Skeletal muscle tissue (tissue), 4 donors: ENCODE results near the gene SCAMP1. TPM values are rescaled to one million over a fixed set of nuclear protein-coding genes. Genes with fewer than 3 reads are reported as not detected.
"Not testable (repeated sequence)": the region's sequence is repeated elsewhere in the genome, so short reads cannot be mapped to it uniquely, and the experiment has no call there.

Experiments used
- H3K27ac ChIP-seq: one replicate; pipeline ENCODE4 v1.7.0; 2013; ENCODE audit warnings: mild to moderate bottlenecking, low read depth, low read length, inconsistent platforms
- H3K27me3 ChIP-seq, 3 donors: one replicate each; pipeline ENCODE4 v1.7.0; 2013; ENCODE audit warnings: low read length in 3 of 3; ENCODE audit not compliant: control insufficient read depth in 3 of 3, insufficient read depth in 3 of 3
- H3K36me3 ChIP-seq, 3 donors: one replicate each; pipeline ENCODE4 v1.7.0; 2013; ENCODE audit warnings: low read length in 3 of 3; ENCODE audit not compliant: control insufficient read depth in 3 of 3, insufficient read depth in 3 of 3
- H3K4me1 ChIP-seq, 3 donors: one replicate each; pipeline ENCODE4 v1.7.0; 2013; ENCODE audit warnings: low read length in 3 of 3, mild to moderate bottlenecking in 3 of 3; ENCODE audit not compliant: control insufficient read depth in 3 of 3, insufficient read depth in 3 of 3
- H3K4me3 ChIP-seq, 3 donors: one replicate each; pipeline ENCODE4 v1.7.0; 2013; ENCODE audit warnings: low read length in 3 of 3
- H3K9ac ChIP-seq, 3 donors: one replicate each; pipeline ENCODE4 v1.7.0; 2013; ENCODE audit warnings: low read length in 3 of 3, mild to moderate bottlenecking in 3 of 3, moderate library complexity in 2 of 3, low read depth in 1 of 3
- H3K9me3 ChIP-seq, 3 donors: one replicate each; pipeline ENCODE4 v1.7.0; 2013; ENCODE audit warnings: low read length in 3 of 3; ENCODE audit not compliant: control insufficient read depth in 3 of 3
- total RNA-seq: library from RNA; depleted of rRNA; stranded (reverse); fragments of >200 nt; gene quantifications from one replicate; pipeline ENCODE4 v1.2.3, GENCODE V29; 2014
- donor health status: Osteomylitis.

SCAMP1 gene
- total RNA-seq, 1 donor from 2014 or later = 45.4 TPM

GRCh38 chr5:78334811-78335210 lies 25.6 kb upstream of the SCAMP1 start:
- no peaks in the 10 kb centered on the region for H3K27me3 ChIP-seq
- no peak overlapping the region for H3K4me3 ChIP-seq
- no peaks in the 10 kb centered on the region for H3K36me3 ChIP-seq
- H3K4me1 ChIP-seq = no peaks in the 10 kb centered on the region
- no peaks in the 10 kb centered on the region for H3K9me3 ChIP-seq
- H3K9ac ChIP-seq = no peak overlapping the region
- H3K27ac ChIP-seq = no peak overlapping the region

GRCh38 chr5:78335976-78336375 lies 24.4 kb upstream of the SCAMP1 start:
- no peak overlapping the region for H3K9ac ChIP-seq
- H3K27me3 ChIP-seq = no peaks in the 10 kb centered on the region
- H3K9me3 ChIP-seq = no peaks in the 10 kb centered on the region
- no peak overlapping the region for H3K27ac ChIP-seq
- no peaks in the 10 kb centered on the region for H3K4me1 ChIP-seq
- H3K4me3 ChIP-seq = no peak overlapping the region
- H3K36me3 ChIP-seq = no peaks in the 10 kb centered on the region

DNA sequence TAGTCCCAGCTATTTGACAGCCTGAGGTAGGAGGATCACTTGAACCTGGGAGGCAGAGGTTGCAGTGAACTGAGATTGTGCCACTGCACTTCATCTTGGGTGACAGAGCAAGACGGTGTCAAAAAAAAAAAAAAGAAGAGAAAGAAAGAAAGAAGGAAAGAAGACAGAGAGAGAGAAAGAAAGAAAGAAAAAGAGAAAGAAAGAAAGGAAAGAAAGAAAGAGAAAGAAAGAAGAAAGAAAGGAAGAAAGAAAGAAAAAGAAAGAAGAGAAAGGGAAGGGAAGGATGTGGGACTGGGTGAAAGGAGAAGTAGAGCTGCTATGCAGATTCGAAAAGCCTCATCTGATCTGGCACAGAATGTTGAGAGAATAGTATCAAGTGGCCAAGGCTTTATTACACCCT lies 23.7 kb upstream of the SCAMP1 start:
- Histone ChIP-seq H3K27ac (no peak overlapping the region), H3K4me1 (no peaks in the 10 kb centered on the region)

GRCh38 chr5:78339617-78340436 lies 20.6 kb upstream of the SCAMP1 start:
- H3K36me3 ChIP-seq = no peaks in the 10 kb centered on the region
- no peak overlapping the region for H3K4me3 ChIP-seq
- no peaks in the 10 kb centered on the region for H3K27me3 ChIP-seq
- no peak overlapping the region for H3K27ac ChIP-seq
- no peaks in the 10 kb centered on the region for H3K9me3 ChIP-seq
- no peak overlapping the region for H3K9ac ChIP-seq
- no peaks in the 10 kb centered on the region for H3K4me1 ChIP-seq

More for the DNA sequence above, 23.7 kb upstream of the SCAMP1 start:
- H3K9ac ChIP-seq = no peak overlapping the region
- no peaks in the 10 kb centered on the region for H3K9me3 ChIP-seq
- H3K36me3 ChIP-seq = no peaks in the 10 kb centered on the region
- H3K27me3 ChIP-seq = no peaks in the 10 kb centered on the region
- H3K4me3 ChIP-seq = no peak overlapping the region

DNA sequence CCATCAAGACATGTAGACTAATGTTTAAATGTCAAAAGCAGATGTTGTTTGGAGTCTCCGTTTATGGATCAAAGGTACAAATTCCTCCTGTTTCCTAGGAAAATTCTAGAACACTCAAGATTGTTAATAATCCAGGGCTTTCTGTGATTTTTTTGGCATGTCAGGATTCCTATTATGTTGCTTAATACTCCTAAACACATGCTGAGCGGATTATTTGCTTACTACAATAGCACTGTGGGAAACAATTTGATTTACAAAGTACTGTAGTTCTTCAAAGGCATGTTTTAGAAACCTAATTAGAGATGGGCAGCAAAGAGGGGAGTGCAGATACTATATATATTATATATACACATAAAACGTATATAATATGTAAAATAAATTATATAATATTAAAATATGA lies 19.0 kb upstream of the SCAMP1 start:
- Histone ChIP-seq H3K36me3 (no peaks in the 10 kb centered on the region), H3K4me1 (no peaks in the 10 kb centered on the region), H3K4me3 (no peak overlapping the region), H3K9me3 (no peaks in the 10 kb centered on the region), H3K27ac (no peak overlapping the region), H3K9ac (no peak overlapping the region), H3K27me3 (no peaks in the 10 kb centered on the region)

GRCh38 chr5:78345485-78345884 lies 14.9 kb upstream of the SCAMP1 start:
- H3K4me1 ChIP-seq = no peaks in the 10 kb centered on the region
- H3K9me3 ChIP-seq = no peaks in the 10 kb centered on the region
- no peaks in the 10 kb centered on the region for H3K36me3 ChIP-seq
- H3K27me3 ChIP-seq = no peaks in the 10 kb centered on the region
- H3K27ac ChIP-seq = no peak overlapping the region
- no peak overlapping the region for H3K9ac ChIP-seq
- H3K4me3 ChIP-seq = no peak overlapping the region

DNA sequence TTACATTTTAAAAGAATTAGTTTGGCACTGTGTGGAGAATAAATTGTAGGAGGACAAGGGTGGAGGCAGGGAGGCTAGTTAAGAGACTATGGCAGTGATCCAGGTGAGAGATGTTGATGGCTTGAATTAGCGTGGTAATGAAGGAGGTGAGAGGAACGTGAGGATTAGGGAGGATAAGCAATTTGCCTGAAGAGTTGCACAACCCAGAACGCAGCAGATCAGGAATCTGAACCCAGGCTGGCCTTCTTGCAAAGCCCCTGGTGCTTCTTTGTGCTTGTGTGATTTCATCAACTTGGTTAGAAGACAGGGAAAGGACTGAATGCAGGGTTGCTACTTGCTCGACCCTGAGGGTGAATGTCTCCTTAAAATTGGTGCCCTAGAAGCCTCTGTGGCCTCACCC lies 6.9 kb upstream of the SCAMP1 start:
- no peak overlapping the region for H3K4me3 ChIP-seq
- no peak overlapping the region for H3K27ac ChIP-seq
- H3K9ac ChIP-seq = no peak overlapping the region
- H3K36me3 ChIP-seq = no peaks in the 10 kb centered on the region
- H3K4me1 ChIP-seq = peaks cover 0 to 1% (median 0%) of the 10 kb centered on the region in 3 donors
- H3K27me3 ChIP-seq = no peaks in the 10 kb centered on the region
- no peaks in the 10 kb centered on the region for H3K9me3 ChIP-seq

DNA sequence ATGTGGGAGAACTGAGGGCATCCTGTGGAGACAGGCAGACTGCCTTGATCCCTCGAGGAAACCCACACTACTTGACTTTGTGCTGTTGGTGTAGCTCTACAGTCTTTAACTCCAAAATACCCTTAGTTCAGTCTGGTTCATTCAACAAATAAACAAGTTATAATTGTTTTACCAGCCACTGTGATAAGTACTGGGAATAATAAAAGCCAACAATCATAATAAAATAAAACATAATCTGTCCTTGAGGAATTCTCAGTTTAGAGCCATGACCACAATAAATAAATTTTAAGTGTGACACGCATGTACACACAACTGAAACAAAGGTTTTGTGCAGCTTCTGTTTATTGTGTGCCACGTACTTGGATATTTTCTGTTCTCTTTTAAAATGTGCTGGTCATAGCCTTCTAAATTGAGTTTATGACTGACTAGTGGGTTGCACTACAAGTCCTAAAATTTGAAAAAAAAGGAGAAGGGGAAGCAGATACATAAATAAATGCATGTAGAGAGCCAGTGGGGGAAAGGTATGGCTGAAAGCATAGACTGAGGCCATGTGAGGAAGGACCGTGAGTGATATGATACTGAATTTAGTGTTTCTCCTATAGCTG lies 6.2 kb upstream of the SCAMP1 start:
- Histone ChIP-seq H3K27ac (no peak overlapping the region), H3K27me3 (no peaks in the 10 kb centered on the region), H3K36me3 (no peaks in the 10 kb centered on the region), H3K4me3 (no peak overlapping the region), H3K9me3 (no peaks in the 10 kb centered on the region), H3K4me1 (peaks cover 2 to 8% (median 5%) of the 10 kb centered on the region in 3 donors), H3K9ac (no peak overlapping the region)

DNA sequence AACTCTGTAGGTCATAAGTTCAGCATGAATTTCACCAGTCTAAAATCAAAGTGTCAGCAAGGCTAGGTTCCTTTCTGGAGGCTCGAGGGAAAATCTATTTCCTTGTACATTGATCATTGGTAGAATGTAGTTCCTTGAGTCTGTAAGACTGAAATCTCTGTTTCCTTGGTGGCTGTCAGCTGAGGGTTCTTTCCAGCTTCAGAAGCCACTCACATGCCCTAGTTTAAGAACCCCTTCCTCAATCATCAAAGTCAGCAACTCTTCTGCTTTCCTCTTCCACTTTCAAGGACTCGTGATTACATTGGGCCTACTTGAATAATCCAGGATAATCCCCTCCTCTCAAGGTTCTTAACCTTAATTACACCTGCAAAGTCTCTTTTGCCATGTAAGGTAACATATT lies 4.9 kb upstream of the SCAMP1 start:
- Histone ChIP-seq H3K9ac (no peak overlapping the region), H3K27ac (no peak overlapping the region), H3K27me3 (no peaks in the 10 kb centered on the region), H3K36me3 (no peaks in the 10 kb centered on the region), H3K4me1 (peaks cover 6 to 18% (median 11%) of the 10 kb centered on the region in 3 donors), H3K4me3 (no peak overlapping the region), H3K9me3 (no peaks in the 10 kb centered on the region)

GRCh38 chr5:78359455-78359830 lies 974 bp upstream of the SCAMP1 start:
- Histone ChIP-seq H3K9ac (peak overlapping the region; percentile 84 to 96 (median 87)), H3K4me1 (peaks cover 6 to 24% (median 23%) of the 10 kb centered on the region in 3 donors), H3K4me3 (peak overlapping the region; percentile 91 to 98 (median 98))
- H3K36me3 ChIP-seq, H3K27ac ChIP-seq, H3K9me3 ChIP-seq, H3K27me3 ChIP-seq: not testable (repeated sequence)
